Measurements from ENCODE around the gene KRTAP10-2. TPM values are rescaled to one million over a fixed set of nuclear protein-coding genes. Genes with fewer than 3 reads are reported as not detected.
"Not testable (repeated sequence)": the region's sequence is repeated elsewhere in the genome, so short reads cannot be mapped to it uniquely, and the experiment has no call there.

KRTAP10-2 gene
- total RNA-seq, 1 donor from 2014 or later, result not detected

DNA sequence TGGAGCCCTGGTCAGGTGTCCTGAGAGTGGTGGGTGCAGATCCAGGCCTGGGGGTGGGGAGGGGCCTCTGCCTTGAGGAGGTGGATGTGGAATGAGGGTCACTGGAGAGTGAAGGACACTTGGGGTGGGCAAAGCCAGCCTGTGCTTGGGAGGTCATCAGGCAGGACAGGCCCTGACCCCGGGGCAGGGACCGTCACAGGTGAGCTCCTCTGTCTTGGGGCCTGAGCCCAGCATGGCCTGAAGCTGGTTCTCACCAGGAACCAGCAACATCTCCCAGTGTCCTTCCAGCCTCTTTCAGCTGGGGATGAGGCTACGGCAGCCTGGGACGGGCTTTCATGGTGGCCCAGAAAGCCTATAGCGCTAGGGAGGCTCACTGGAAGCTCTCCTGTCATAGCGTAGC lies 831 bp upstream of the KRTAP10-2 start:
- Mint-ChIP-seq H3K27ac (ENCODE audit: unreplicated experiment) (no peak overlapping the region), H3K4me1 (peaks cover 21% of the 10 kb centered on the region), H3K36me3 (ENCODE audit: low read depth) (peaks cover 6% of the 10 kb centered on the region), H3K9me3 (peaks cover 1% of the 10 kb centered on the region), H3K4me3 (no peak overlapping the region), H3K27me3 (ENCODE audit: low read depth) (no peaks in the 10 kb centered on the region)
- DNase-seq (ENCODE audit: low read depth, low spot score), result no peak
- TF ChIP-seq CTCF (conservative IDR thresholded peaks at IDR 0.05), result no peak

GRCh38 chr21:44550807-44551206 lies 498 bp downstream of the KRTAP10-2 start:
- Mint-ChIP-seq H3K27me3 (ENCODE audit: low read depth) (no peaks in the 10 kb centered on the region), H3K9me3 (peaks cover 6% of the 10 kb centered on the region), H3K27ac (ENCODE audit: unreplicated experiment) (peak overlapping the region; percentile 29), H3K4me3 (no peak overlapping the region), H3K36me3 (ENCODE audit: low read depth) (peaks cover 10% of the 10 kb centered on the region), H3K4me1 (peaks cover 21% of the 10 kb centered on the region)
- no peak for DNase-seq (ENCODE audit: low read depth, low spot score)
- TF ChIP-seq CTCF (conservative IDR thresholded peaks at IDR 0.05), result no peak

- not testable (repeated sequence) for H3K36me3 Mint-ChIP-seq (ENCODE audit: low read depth); H3K27ac Mint-ChIP-seq (ENCODE audit: unreplicated experiment); H3K4me3 Mint-ChIP-seq; H3K9me3 Mint-ChIP-seq; DNase-seq (ENCODE audit: low read depth, low spot score); H3K27me3 Mint-ChIP-seq (ENCODE audit: low read depth)
- peaks cover 21% of the 10 kb centered on the region for H3K4me1 Mint-ChIP-seq
Observed at GRCh38 chr21:44550285-44550684, 1.0 kb downstream of the KRTAP10-2 start.

- H3K36me3 Mint-ChIP-seq (ENCODE audit: low read depth), result peaks cover 10% of the 10 kb centered on the region
- TF ChIP-seq CTCF (conservative IDR thresholded peaks at IDR 0.05), result no peak
- no peaks in the 10 kb centered on the region for H3K27me3 Mint-ChIP-seq (ENCODE audit: low read depth)
- H3K4me3 Mint-ChIP-seq, result no peak overlapping the region
- DNase-seq (ENCODE audit: low read depth, low spot score), result no peak
- H3K9me3 Mint-ChIP-seq, result peaks cover 10% of the 10 kb centered on the region
- H3K27ac Mint-ChIP-seq (ENCODE audit: unreplicated experiment), result peak overlapping the region; percentile 76
- H3K4me1 Mint-ChIP-seq, result peaks cover 21% of the 10 kb centered on the region
Observed at GRCh38 chr21:44549525-44550211, 1.6 kb downstream of the KRTAP10-2 start.

- H3K4me1 Mint-ChIP-seq, result peaks cover 21% of the 10 kb centered on the region
- H3K36me3 Mint-ChIP-seq (ENCODE audit: low read depth), result peaks cover 10% of the 10 kb centered on the region
- TF ChIP-seq CTCF (conservative IDR thresholded peaks at IDR 0.05), result no peak
- peak overlapping the region; percentile 12 for H3K4me3 Mint-ChIP-seq
- H3K27me3 Mint-ChIP-seq (ENCODE audit: low read depth), result no peaks in the 10 kb centered on the region
- peaks cover 10% of the 10 kb centered on the region for H3K9me3 Mint-ChIP-seq
- H3K27ac Mint-ChIP-seq (ENCODE audit: unreplicated experiment), result peak overlapping the region; percentile 76
- DNase-seq (ENCODE audit: low read depth, low spot score), result no peak
Observed at GRCh38 chr21:44548922-44549321, 2.4 kb downstream of the KRTAP10-2 start.

DNA sequence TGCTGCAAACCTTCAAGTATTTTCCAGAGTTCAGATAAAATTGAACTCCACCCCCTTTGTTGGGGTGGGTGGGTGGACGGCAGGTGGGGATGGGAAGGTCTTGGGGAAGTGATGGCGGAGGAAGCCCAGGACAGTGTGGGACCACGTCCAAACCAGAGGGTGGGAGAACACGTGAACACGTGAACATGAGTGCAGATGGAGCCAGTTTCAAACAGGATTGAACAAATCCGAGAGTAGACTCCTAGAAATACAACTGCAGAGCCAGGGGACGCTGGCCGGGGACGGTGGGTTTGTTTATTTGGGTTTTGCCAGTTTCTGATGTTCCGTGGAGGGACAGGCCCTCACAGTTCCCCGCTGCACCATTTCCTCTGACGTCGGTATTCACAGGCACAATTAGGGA lies 2.9 kb downstream of the KRTAP10-2 start:
- peaks cover 10% of the 10 kb centered on the region for H3K9me3 Mint-ChIP-seq
- no peaks in the 10 kb centered on the region for H3K27me3 Mint-ChIP-seq (ENCODE audit: low read depth)
- H3K4me1 Mint-ChIP-seq, result peaks cover 21% of the 10 kb centered on the region
- H3K4me3 Mint-ChIP-seq, result no peak overlapping the region
- H3K36me3 Mint-ChIP-seq (ENCODE audit: low read depth), result peaks cover 10% of the 10 kb centered on the region
- no peak for DNase-seq (ENCODE audit: low read depth, low spot score)
- peak overlapping the region; percentile 76 for H3K27ac Mint-ChIP-seq (ENCODE audit: unreplicated experiment)
- no peak for TF ChIP-seq CTCF (conservative IDR thresholded peaks at IDR 0.05)
